IMR-90 (cell line): ENCODE measurements around the gene NME7. TPM values are rescaled to one million over a fixed set of nuclear protein-coding genes. Genes with fewer than 3 reads are reported as not detected.

ENCODE experiments used
- ATAC-seq: fragments of 200-7000 bp; cut with Tn5 transposase; 2 replicates; pipeline ENCODE4 v1.9.1; 2020; ENCODE audit warnings: low read depth, mild to moderate bottlenecking, moderate library complexity
- BruUV-seq: library from RNA; stranded (reverse); fragments of 400-500 nt; replicated peaks from 2 replicates; lab custom pipeline; 2021; lab: Mats Ljungman, UMichigan
- CTCF ChIA-PET: fragments of 300-600 bp; formaldehyde crosslinking; extraction: SDS; loops from one replicate; lab custom pipeline; 2021; ENCODE audit warnings: antibody characterized with exemption; lab: Yijun Ruan, JAX
- POLR2A ChIA-PET: fragments of 300-600 bp; sonication (Branson Sonifier 250); formaldehyde crosslinking; loops from one replicate; lab custom pipeline; 2022; ENCODE audit warnings: antibody characterized with exemption; ENCODE audit not compliant: unreplicated experiment; lab: Charles Lee
- DNase-seq: peaks from one replicate; pipeline ENCODE4 v3.0.0; 2013
- H2AFZ ChIP-seq: replicated peaks from 2 replicates; pipeline ENCODE3; 2013; ENCODE audit warnings: low read length, mild to moderate bottlenecking; ENCODE audit not compliant: poor library complexity
- H2AK5ac ChIP-seq: 2 replicates; pipeline ENCODE4 v1.6.1; 2013; ENCODE audit warnings: low read depth, low read length, inconsistent platforms
- H2AK9ac ChIP-seq: replicated peaks from 2 replicates; pipeline ENCODE3; 2013; ENCODE audit warnings: mild to moderate bottlenecking, low read depth, low read length, moderate library complexity; ENCODE audit not compliant: poor library complexity
- H2BK120ac ChIP-seq: 2 replicates; pipeline ENCODE4 v1.6.1; 2013; ENCODE audit warnings: low read depth, low read length, inconsistent platforms
- H2BK15ac ChIP-seq: 3 replicates; pipeline ENCODE4 v1.6.1; 2013; ENCODE audit warnings: low read depth, low read length, inconsistent platforms
- H2BK20ac ChIP-seq: 2 replicates; pipeline ENCODE4 v1.6.1; 2013; ENCODE audit warnings: low read depth, mild to moderate bottlenecking, inconsistent platforms, low read length, moderate library complexity
- H2BK5ac ChIP-seq: 2 replicates; pipeline ENCODE4 v1.6.1; 2013; ENCODE audit warnings: mild to moderate bottlenecking, low read depth, low read length, inconsistent platforms; ENCODE audit not compliant: poor library complexity, severe bottlenecking
- H3K14ac ChIP-seq: replicated peaks from 2 replicates; pipeline ENCODE4 v1.6.1; 2013; ENCODE audit warnings: low read depth, low read length, inconsistent platforms
- H3K18ac ChIP-seq: 2 replicates; pipeline ENCODE4 v1.6.1; 2013; ENCODE audit warnings: low read depth, low read length, control low read depth
- H3K23ac ChIP-seq: 2 replicates; pipeline ENCODE4 v1.6.1; 2013; ENCODE audit warnings: low read depth, low read length, inconsistent platforms
- H3K27ac ChIP-seq: 2 replicates; pipeline ENCODE4 v1.5.1; 2013; ENCODE audit warnings: mild to moderate bottlenecking, control low read depth, low read length; ENCODE audit not compliant: insufficient read depth
- H3K27me3 ChIP-seq: 2 replicates; pipeline ENCODE4 v1.6.1; 2013; ENCODE audit warnings: low read length; ENCODE audit not compliant: control insufficient read depth, insufficient read depth
- H3K36me3 ChIP-seq: 2 replicates; pipeline ENCODE4 v1.6.1; 2013; ENCODE audit warnings: low read length, mixed read lengths; ENCODE audit not compliant: control insufficient read depth, insufficient read depth
- H3K4ac ChIP-seq: 2 replicates; pipeline ENCODE4 v1.6.1; 2013; ENCODE audit warnings: low read depth, low read length, inconsistent platforms
- H3K4me1 ChIP-seq: 2 replicates; pipeline ENCODE4 v1.6.1; 2013; ENCODE audit warnings: low read length, mixed read lengths; ENCODE audit not compliant: control insufficient read depth, insufficient read depth
- H3K4me2 ChIP-seq: 2 replicates; pipeline ENCODE4 v1.6.1; 2013; ENCODE audit warnings: low read depth, mild to moderate bottlenecking, control low read depth, low read length, moderate library complexity
- H3K4me3 ChIP-seq: 2 replicates; pipeline ENCODE4 v1.5.1; 2013; ENCODE audit warnings: low read depth, mild to moderate bottlenecking, control low read depth, low read length, moderate library complexity; ENCODE audit not compliant: insufficient read depth
- H3K56ac ChIP-seq: 2 replicates; pipeline ENCODE4 v1.6.1; 2013; ENCODE audit warnings: low read length, inconsistent platforms; ENCODE audit not compliant: insufficient read depth; ENCODE audit errors: extremely low read depth
- H3K79me1 ChIP-seq, 2 experiments: 2 replicates each; pipeline ENCODE4 v1.6.1; 2013; ENCODE audit warnings: low read length in 2 of 2, inconsistent platforms in 1 of 2, low read depth in 1 of 2
- H3K9ac ChIP-seq: 2 replicates; pipeline ENCODE4 v1.6.1; 2013; ENCODE audit warnings: low read depth, low read length, control low read depth
- H3K9me1 ChIP-seq: 2 replicates; pipeline ENCODE4 v1.6.1; 2013; ENCODE audit warnings: low read length, inconsistent platforms; ENCODE audit not compliant: insufficient read depth
- H3K9me3 ChIP-seq: 2 replicates; pipeline ENCODE4 v1.6.1; 2013; ENCODE audit warnings: low read length; ENCODE audit not compliant: control insufficient read depth, insufficient read depth
- H4K20me1 ChIP-seq: 2 replicates; pipeline ENCODE4 v1.6.1; 2013; ENCODE audit warnings: low read length, inconsistent platforms; ENCODE audit not compliant: insufficient read depth
- H4K5ac ChIP-seq: 2 replicates; pipeline ENCODE4 v1.6.1; 2013; ENCODE audit warnings: mild to moderate bottlenecking, low read depth, low read length, control low read depth
- H4K8ac ChIP-seq, 2 experiments: 2 replicates each; pipeline ENCODE4 v1.6.1; 2013; ENCODE audit warnings: low read depth in 2 of 2, low read length in 2 of 2, control low read depth in 1 of 2, inconsistent platforms in 1 of 2
- H4K91ac ChIP-seq: 2 replicates; pipeline ENCODE4 v1.6.1; 2013; ENCODE audit warnings: low read depth, low read length, inconsistent platforms; ENCODE audit not compliant: insufficient read depth
- BHLHE40 ChIP-seq: fragments of 150-350 bp; IDR thresholded peaks from 2 replicates; pipeline ENCODE4 v1.6.1; 2016; ENCODE audit warnings: mild to moderate bottlenecking, low read depth, low read length
- CEBPB ChIP-seq: IDR thresholded peaks from 2 replicates; pipeline ENCODE4 v1.6.1; 2012; ENCODE audit warnings: low read depth, low read length, improper control_type of control experiment
- CHD1 ChIP-seq: IDR thresholded peaks from 2 replicates; pipeline ENCODE4 v1.6.1; 2012; ENCODE audit warnings: low read depth, low read length, improper control_type of control experiment
- FOS ChIP-seq: fragments of 150-350 bp; IDR thresholded peaks from 2 replicates; pipeline ENCODE4 v1.6.1; 2016; ENCODE audit warnings: low read depth, low read length
- MAFK ChIP-seq: IDR thresholded peaks from 2 replicates; pipeline ENCODE4 v1.6.1; 2012; ENCODE audit warnings: low read depth, low read length, improper control_type of control experiment
- MAZ ChIP-seq: IDR thresholded peaks from 2 replicates; pipeline ENCODE4 v1.6.1; 2012; ENCODE audit warnings: low read depth, mild to moderate bottlenecking, low read length, improper control_type of control experiment, moderate library complexity, borderline replicate concordance
- MXI1 ChIP-seq: IDR thresholded peaks from 2 replicates; pipeline ENCODE4 v1.6.1; 2012; ENCODE audit warnings: low read depth, mild to moderate bottlenecking, low read length, moderate library complexity, borderline replicate concordance
- NFE2L2 ChIP-seq: fragments of 150-350 bp; IDR thresholded peaks from 2 replicates; pipeline ENCODE4 v1.6.1; 2016; ENCODE audit warnings: low read depth, mild to moderate bottlenecking, low read length
- POLR2A ChIP-seq: IDR thresholded peaks from 2 replicates; pipeline ENCODE4 v1.6.1; 2012; ENCODE audit warnings: mild to moderate bottlenecking, low read depth, low read length
- RAD21 ChIP-seq: IDR thresholded peaks from 2 replicates; pipeline ENCODE4 v1.6.1; 2012; ENCODE audit warnings: low read length, improper control_type of control experiment
- RCOR1 ChIP-seq: IDR thresholded peaks from 2 replicates; pipeline ENCODE4 v1.6.1; 2012; ENCODE audit warnings: mild to moderate bottlenecking, low read length, improper control_type of control experiment; ENCODE audit not compliant: insufficient replicate concordance
- RFX5 ChIP-seq: IDR thresholded peaks from 2 replicates; pipeline ENCODE4 v1.8.0; 2012; ENCODE audit warnings: low read depth, mild to moderate bottlenecking, low read length, moderate library complexity
- SMC3 ChIP-seq: fragments of 150-350 bp; IDR thresholded peaks from 2 replicates; pipeline ENCODE4 v1.6.1; 2016; ENCODE audit warnings: low read depth, mild to moderate bottlenecking, antibody characterized with exemption, low read length, moderate library complexity
- USF2 ChIP-seq: fragments of 150-350 bp; IDR thresholded peaks from 2 replicates; pipeline ENCODE4 v1.6.1; 2017; ENCODE audit warnings: mild to moderate bottlenecking, antibody characterized with exemption, low read length, low read depth
- WGBS, 2 experiments: methylation state at CpG; one replicate each; pipeline versions ENCODE4 v1.1.5 to v1.1.7; 2013; ENCODE audit warnings: missing lambda C conversion rate in 2 of 2; ENCODE audit not compliant: insufficient read length in 1 of 2; ENCODE audit errors: extremely low coverage in 2 of 2; 5-methylcytosine and 5-hydroxymethylcytosine counted together
- dilution Hi-C: fragments of 300-500 bp; cut with HindIII; formaldehyde crosslinking; loops from one replicate; pipeline ENCODE4 v1.14.3; 2018; ENCODE audit warnings: low sequenced_read_pairs; ENCODE audit not compliant: unreplicated experiment
- in situ Hi-C: fragments of 300-500 bp; cut with MboI; formaldehyde crosslinking; loops from 3 replicates; pipeline ENCODE4 v1.14.3; 2019; ENCODE audit warnings: low sequenced_read_pairs, inconsistent platforms, mixed read lengths
- intact Hi-C: fragments of 100-400 bp; cut with micrococcal nuclease; formaldehyde crosslinking; loops from 2 replicates; pipeline ENCODE4 v1.10.0; 2022
- polyA plus RNA-seq, 3 experiments: library from polyadenylated mRNA; depleted of rRNA; stranded (reverse); fragments of >200 nt; gene quantifications; 2 replicates each; pipeline ENCODE4 v1.2.3, GENCODE V29; 2012; ENCODE audit warnings: low replicate concordance in 1 of 3
- total RNA-seq: library from RNA; depleted of rRNA; stranded (reverse); fragments of >200 nt; gene quantifications from 2 replicates; pipeline ENCODE4 v1.2.3, GENCODE V29; 2012
- TF ChIP-seq, protein P1 (sequence below): conservative IDR thresholded peaks from 2 replicates; pipeline ENCODE4 v1.5.1; 2012; ENCODE audit warnings: mild to moderate bottlenecking, low read depth, low read length, improper control_type of control experiment
- TF ChIP-seq, protein P2 (sequence below): fragments of 150-350 bp; IDR thresholded peaks from 2 replicates; pipeline ENCODE4 v1.6.1; 2016; ENCODE audit warnings: low read depth, mild to moderate bottlenecking, low read length, moderate library complexity, borderline replicate concordance

NME7 gene
- total and polyA plus RNA-seq, 2 of the 4 experiments (the other 2 are of a cell fraction): 18.3 to 22.4 TPM

- no peak overlapping the region for H4K5ac ChIP-seq
- no peaks in the 10 kb centered on the region for H3K79me1 ChIP-seq
- no peak overlapping the region for H3K9ac ChIP-seq
- no peak for ATAC-seq
- H3K4me3 ChIP-seq: no peak overlapping the region
- intact Hi-C loops (no loop called here), dilution Hi-C loops (no loop called here), in situ Hi-C loops (no loop called here)
- H3K36me3 ChIP-seq: no peaks in the 10 kb centered on the region
- H3K9me1 ChIP-seq: no peaks in the 10 kb centered on the region
- H2BK15ac ChIP-seq: no peak overlapping the region
- no peaks in the 10 kb centered on the region for H4K20me1 ChIP-seq
- no peaks in the 10 kb centered on the region for H3K27me3 ChIP-seq
- H2BK20ac ChIP-seq: no peak overlapping the region
- WGBS, 2 experiments: 100% methylated on average over 1 of the region's 3 CpGs; no CpG with 5 or more reads in 1 of the 2 experiments
- TF ChIP-seq RAD21 (no peak), SMC3 (no peak), USF2 (no peak), RFX5 (no peak), POLR2A (no peak), BHLHE40 (no peak), CEBPB (no peak), MAZ (no peak), RCOR1 (no peak), MXI1 (no peak), MAFK (no peak), FOS (no peak), CHD1 (no peak), NFE2L2 (no peak)
- TF ChIP-seq, protein P1, sequence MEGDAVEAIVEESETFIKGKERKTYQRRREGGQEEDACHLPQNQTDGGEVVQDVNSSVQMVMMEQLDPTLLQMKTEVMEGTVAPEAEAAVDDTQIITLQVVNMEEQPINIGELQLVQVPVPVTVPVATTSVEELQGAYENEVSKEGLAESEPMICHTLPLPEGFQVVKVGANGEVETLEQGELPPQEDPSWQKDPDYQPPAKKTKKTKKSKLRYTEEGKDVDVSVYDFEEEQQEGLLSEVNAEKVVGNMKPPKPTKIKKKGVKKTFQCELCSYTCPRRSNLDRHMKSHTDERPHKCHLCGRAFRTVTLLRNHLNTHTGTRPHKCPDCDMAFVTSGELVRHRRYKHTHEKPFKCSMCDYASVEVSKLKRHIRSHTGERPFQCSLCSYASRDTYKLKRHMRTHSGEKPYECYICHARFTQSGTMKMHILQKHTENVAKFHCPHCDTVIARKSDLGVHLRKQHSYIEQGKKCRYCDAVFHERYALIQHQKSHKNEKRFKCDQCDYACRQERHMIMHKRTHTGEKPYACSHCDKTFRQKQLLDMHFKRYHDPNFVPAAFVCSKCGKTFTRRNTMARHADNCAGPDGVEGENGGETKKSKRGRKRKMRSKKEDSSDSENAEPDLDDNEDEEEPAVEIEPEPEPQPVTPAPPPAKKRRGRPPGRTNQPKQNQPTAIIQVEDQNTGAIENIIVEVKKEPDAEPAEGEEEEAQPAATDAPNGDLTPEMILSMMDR: no peak
- TF ChIP-seq, protein P2, sequence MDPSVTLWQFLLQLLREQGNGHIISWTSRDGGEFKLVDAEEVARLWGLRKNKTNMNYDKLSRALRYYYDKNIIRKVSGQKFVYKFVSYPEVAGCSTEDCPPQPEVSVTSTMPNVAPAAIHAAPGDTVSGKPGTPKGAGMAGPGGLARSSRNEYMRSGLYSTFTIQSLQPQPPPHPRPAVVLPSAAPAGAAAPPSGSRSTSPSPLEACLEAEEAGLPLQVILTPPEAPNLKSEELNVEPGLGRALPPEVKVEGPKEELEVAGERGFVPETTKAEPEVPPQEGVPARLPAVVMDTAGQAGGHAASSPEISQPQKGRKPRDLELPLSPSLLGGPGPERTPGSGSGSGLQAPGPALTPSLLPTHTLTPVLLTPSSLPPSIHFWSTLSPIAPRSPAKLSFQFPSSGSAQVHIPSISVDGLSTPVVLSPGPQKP: no peak
- no peak overlapping the region for H3K23ac ChIP-seq
- no peak overlapping the region for H2BK5ac ChIP-seq
- no peak overlapping the region for H3K56ac ChIP-seq
- H2AFZ ChIP-seq: no peak overlapping the region
- H3K4ac ChIP-seq: no peak overlapping the region
- H3K4me2 ChIP-seq: no peak overlapping the region
- BruUV-seq: no TSS peak
- no peak overlapping the region for H4K91ac ChIP-seq
- H3K4me1 ChIP-seq: peaks cover 2% of the 10 kb centered on the region; the same call in 1 of the 2 replicates
- H4K8ac ChIP-seq: no peak overlapping the region
- CTCF ChIA-PET: no interaction called here
- no peak overlapping the region for H3K14ac ChIP-seq
- H3K9me3 ChIP-seq: no peaks in the 10 kb centered on the region
- no peak overlapping the region for H2BK120ac ChIP-seq
- DNase-seq: no peak
- no peak overlapping the region for H3K18ac ChIP-seq
- H2AK9ac ChIP-seq: no peak overlapping the region
- H2AK5ac ChIP-seq: no peak overlapping the region
- H3K27ac ChIP-seq: no peak overlapping the region
- POLR2A ChIA-PET: no interaction called here
Measured at GRCh38 chr1:169234780-169235179, 132.8 kb downstream of the NME7 start.
